ENCODE results near the gene SMG7. TPM values are rescaled to one million over a fixed set of nuclear protein-coding genes. Genes with fewer than 3 reads are reported as not detected.

SMG7 gene
- total RNA-seq, 1 experiment from 2014 or later: 54.1 TPM

- H3K9ac ChIP-seq (ENCODE audit: low read length): no peak overlapping the region
- POLR2A ChIA-PET: no interaction called here
- H3K79me2 ChIP-seq (ENCODE audit: insufficient read depth, low read length): peaks cover 19% of the 10 kb centered on the region
- no peaks in the 10 kb centered on the region for H3K27me3 ChIP-seq (ENCODE audit: insufficient read depth, low read length)
- H4K20me1 ChIP-seq (ENCODE audit: insufficient read depth): peaks cover 3% of the 10 kb centered on the region; the same call in 1 of the 2 replicates
- no TSS peak for BruUV-seq (replicated peaks)
- no peak for DNase-seq (ENCODE audit: low read depth, low spot score)
- no peaks in the 10 kb centered on the region for H3K9me3 ChIP-seq (ENCODE audit: control insufficient read depth in 1 of 2, insufficient read depth in 1 of 2, low read depth in 1 of 2, low read length in 2 of 2)
- H3K4me1 ChIP-seq (ENCODE audit: control insufficient read depth in 1 of 2, insufficient read depth in 2 of 2, low read length in 2 of 2): peaks cover 6 to 13% of the 10 kb centered on the region in 2 experiments
- no peak overlapping the region for H3K4me3 ChIP-seq (replicated peaks in 1 of 2; ENCODE audit: low read depth in 1 of 2, low read length in 2 of 2)
- intact Hi-C loops (cut with micrococcal nuclease): no loop called here
- peaks cover 9 to 13% of the 10 kb centered on the region in 2 experiments; a peak in 3 of 4 replicates for H3K36me3 ChIP-seq (ENCODE audit: control insufficient read depth in 1 of 2, insufficient read depth in 2 of 2, low read length in 2 of 2)
- H3K4me2 ChIP-seq (ENCODE audit: low read length): peak overlapping the region; percentile 6; the same call in 1 of the 2 replicates
- H3K27ac ChIP-seq (ENCODE audit: low read depth, low read length): no peak overlapping the region
- H3K9me2 ChIP-seq (ENCODE audit: insufficient read depth): no peaks in the 10 kb centered on the region
- peak; percentile 46; the same call in 1 of the 2 replicates for ATAC-seq
- RAD21 ChIA-PET (ENCODE audit: low non-redundant PET in 1 of 2, low total read pairs in 2 of 2, uncharacterized antibody in 2 of 2, unreplicated experiment in 2 of 2): interaction anchor here in 1 of 2 experiments (0.6 kb wide), 1 partner anchor 528 kb away, joined by 3 read pairs; no protein-coding TSS in a partner anchor
- no peak overlapping the region for H2AFZ ChIP-seq (ENCODE audit: low read depth, low read length, poor library complexity, severe bottlenecking)
- CTCF ChIA-PET: no interaction called here
- TF ChIP-seq TCF7L2 (IDR thresholded peaks at IDR 0.05; ENCODE audit: borderline replicate concordance, extremely low read depth, insufficient read depth, insufficient read length): no peak
- peak; percentile 50; the same call in 1 of the 2 replicates for TF ChIP-seq CEBPB (IDR thresholded peaks at IDR 0.05; ENCODE audit: low read depth)
- no peak for TF ChIP-seq ELF1 (IDR thresholded peaks at IDR 0.05; ENCODE audit: borderline replicate concordance, low read depth)
- TF ChIP-seq CBX3 (IDR thresholded peaks at IDR 0.05; ENCODE audit: low read depth): 0 out of 2 replicates have a peak, but pooled peaks have one; percentile 16
- no peak for TF ChIP-seq EGR1 (IDR thresholded peaks at IDR 0.05; ENCODE audit: low read depth)
- TF ChIP-seq ZBTB33 (IDR thresholded peaks at IDR 0.05; ENCODE audit: extremely low read depth, insufficient replicate concordance, low read length): no peak
- 0 out of 2 replicates have a peak, but pooled peaks have one; percentile 25 for TF ChIP-seq SP1 (IDR thresholded peaks at IDR 0.05; ENCODE audit: low read depth)
- no peak for TF ChIP-seq EZH2phosphoT487 (IDR thresholded peaks at IDR 0.05; ENCODE audit: borderline replicate concordance)
- no peak for TF ChIP-seq MAX (IDR thresholded peaks at IDR 0.05)
- TF ChIP-seq ATF3 (IDR thresholded peaks at IDR 0.05): no peak
- TF ChIP-seq FOSL1 (IDR thresholded peaks at IDR 0.05; ENCODE audit: low read depth): peak; percentile 46; the same call in 1 of the 2 replicates
- peak; percentile 34; the same call in 1 of the 2 replicates for TF ChIP-seq JUND (IDR thresholded peaks at IDR 0.05)
- TF ChIP-seq SRF (IDR thresholded peaks at IDR 0.05; ENCODE audit: low read depth): no peak
- TF ChIP-seq SIN3A (IDR thresholded peaks at IDR 0.05; ENCODE audit: low read depth): no peak
- no peak for TF ChIP-seq CTCF (IDR thresholded peaks at IDR 0.05 in 2 of 3, conservative IDR thresholded peaks at IDR 0.05 in 1 of 3; ENCODE audit: borderline replicate concordance in 1 of 3, insufficient read depth in 1 of 3, low read depth in 2 of 3, low read length in 2 of 3)
- TF ChIP-seq REST (IDR thresholded peaks at IDR 0.05; ENCODE audit: low read depth): no peak
- TF ChIP-seq ZFX (IDR thresholded peaks at IDR 0.05): no peak
- no peak for TF ChIP-seq POLR2AphosphoS5 (IDR thresholded peaks at IDR 0.05; ENCODE audit: low read depth, low read length)
- TF ChIP-seq POLR2A (IDR thresholded peaks at IDR 0.05; ENCODE audit: borderline replicate concordance, extremely low read depth, insufficient read depth, insufficient read length): no peak
- no peak for TF ChIP-seq RAD21 (IDR thresholded peaks at IDR 0.05; ENCODE audit: low read depth)
These were observed 42.8 kb downstream of the SMG7 start for GRCh38 chr1:183515002-183515689.
